ENCODE data around the gene EXOC4.

Gene EXOC4

DNA sequence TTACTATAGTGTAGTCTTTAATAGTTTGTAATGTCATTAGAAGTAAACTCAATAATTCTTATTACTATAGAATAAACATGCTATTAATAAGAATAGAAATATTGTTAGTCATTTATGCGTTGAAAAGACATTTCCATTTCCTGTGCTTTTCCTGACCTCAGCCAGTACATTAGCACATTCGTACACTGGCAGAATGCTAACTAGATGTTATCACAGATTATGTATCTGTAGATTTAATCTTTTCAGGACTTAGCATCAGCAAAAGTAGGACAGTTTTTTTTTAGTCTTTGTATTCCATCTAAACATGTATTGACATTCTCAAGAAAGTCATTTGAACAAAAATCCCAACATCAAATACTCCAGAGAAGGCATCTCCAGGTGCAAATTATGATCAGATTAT, 158.5 kb downstream of the EXOC4 start:
- DNase-seq (ENCODE audit: low spot score) = no peak
- Histone ChIP-seq H3K4me3 (ENCODE audit: severe bottlenecking) (no peak overlapping the region), H3K27ac (ENCODE audit: poor library complexity, severe bottlenecking) (no peak overlapping the region), H3K36me3 (ENCODE audit: low read depth) (no peaks in the 10 kb centered on the region), H3K27me3 (ENCODE audit: insufficient read depth, poor library complexity, severe bottlenecking) (no peaks in the 10 kb centered on the region), H3K4me1 (ENCODE audit: insufficient read depth, poor library complexity, severe bottlenecking) (no peaks in the 10 kb centered on the region), H3K9me3 (ENCODE audit: severe bottlenecking) (no peaks in the 10 kb centered on the region)
- TF ChIP-seq, protein P1, sequence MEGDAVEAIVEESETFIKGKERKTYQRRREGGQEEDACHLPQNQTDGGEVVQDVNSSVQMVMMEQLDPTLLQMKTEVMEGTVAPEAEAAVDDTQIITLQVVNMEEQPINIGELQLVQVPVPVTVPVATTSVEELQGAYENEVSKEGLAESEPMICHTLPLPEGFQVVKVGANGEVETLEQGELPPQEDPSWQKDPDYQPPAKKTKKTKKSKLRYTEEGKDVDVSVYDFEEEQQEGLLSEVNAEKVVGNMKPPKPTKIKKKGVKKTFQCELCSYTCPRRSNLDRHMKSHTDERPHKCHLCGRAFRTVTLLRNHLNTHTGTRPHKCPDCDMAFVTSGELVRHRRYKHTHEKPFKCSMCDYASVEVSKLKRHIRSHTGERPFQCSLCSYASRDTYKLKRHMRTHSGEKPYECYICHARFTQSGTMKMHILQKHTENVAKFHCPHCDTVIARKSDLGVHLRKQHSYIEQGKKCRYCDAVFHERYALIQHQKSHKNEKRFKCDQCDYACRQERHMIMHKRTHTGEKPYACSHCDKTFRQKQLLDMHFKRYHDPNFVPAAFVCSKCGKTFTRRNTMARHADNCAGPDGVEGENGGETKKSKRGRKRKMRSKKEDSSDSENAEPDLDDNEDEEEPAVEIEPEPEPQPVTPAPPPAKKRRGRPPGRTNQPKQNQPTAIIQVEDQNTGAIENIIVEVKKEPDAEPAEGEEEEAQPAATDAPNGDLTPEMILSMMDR (IDR thresholded peaks at IDR 0.05; ENCODE audit: poor library complexity, severe bottlenecking) = no peak
- ATAC-seq (ENCODE audit: low read depth) = no peak

DNA sequence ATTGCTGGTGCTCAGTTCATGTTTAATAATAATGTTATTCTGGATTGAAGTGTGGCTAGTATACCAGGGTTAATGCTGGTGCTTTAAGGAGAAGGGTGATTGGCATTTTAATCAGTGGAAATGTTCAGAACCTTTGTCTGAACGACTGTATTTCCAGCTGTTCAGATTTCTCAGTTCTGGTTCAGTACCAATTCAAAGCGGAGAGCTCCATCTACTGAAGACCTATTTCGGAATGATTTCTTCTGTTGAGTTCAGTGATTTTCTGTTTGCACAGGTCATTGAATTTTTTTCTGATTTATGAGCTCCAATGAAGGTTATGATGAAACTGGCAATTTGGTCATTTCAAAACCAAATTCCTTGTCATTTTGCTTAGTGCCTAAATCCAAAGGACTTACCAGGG, 160.1 kb downstream of the EXOC4 start:
- Histone ChIP-seq H3K4me1 (ENCODE audit: insufficient read depth, poor library complexity, severe bottlenecking) (no peaks in the 10 kb centered on the region), H3K27ac (ENCODE audit: poor library complexity, severe bottlenecking) (no peak overlapping the region), H3K27me3 (ENCODE audit: insufficient read depth, poor library complexity, severe bottlenecking) (no peaks in the 10 kb centered on the region), H3K36me3 (ENCODE audit: low read depth) (no peaks in the 10 kb centered on the region), H3K4me3 (ENCODE audit: severe bottlenecking) (no peak overlapping the region), H3K9me3 (ENCODE audit: severe bottlenecking) (no peaks in the 10 kb centered on the region)
- TF ChIP-seq, protein P1 (IDR thresholded peaks at IDR 0.05; ENCODE audit: poor library complexity, severe bottlenecking) = no peak
- ATAC-seq (ENCODE audit: low read depth) (no peak), DNase-seq (ENCODE audit: low spot score) (no peak)

DNA sequence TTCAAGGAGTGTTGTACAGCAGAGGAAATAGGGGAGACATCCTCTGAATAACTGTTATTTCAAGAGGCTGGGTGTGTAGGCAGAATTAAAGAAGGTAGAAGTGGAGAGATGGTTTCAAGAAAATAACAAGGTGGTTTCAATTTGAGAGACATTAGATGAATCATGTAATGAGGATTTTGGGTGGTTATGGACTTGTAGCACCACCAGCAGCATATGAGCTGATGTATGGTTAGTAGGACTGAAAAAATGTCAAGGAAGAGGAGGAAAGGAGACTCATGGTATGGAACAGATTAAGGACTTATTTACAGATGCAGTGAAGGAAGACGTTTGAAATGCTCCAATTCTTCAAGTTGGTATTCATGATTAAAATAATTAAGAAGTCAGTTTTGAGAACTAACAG, 166.2 kb downstream of the EXOC4 start:
- Histone ChIP-seq H3K27me3 (ENCODE audit: insufficient read depth, poor library complexity, severe bottlenecking) (no peaks in the 10 kb centered on the region), H3K4me1 (ENCODE audit: insufficient read depth, poor library complexity, severe bottlenecking) (no peaks in the 10 kb centered on the region), H3K9me3 (ENCODE audit: severe bottlenecking) (no peaks in the 10 kb centered on the region), H3K4me3 (ENCODE audit: severe bottlenecking) (no peak overlapping the region), H3K27ac (ENCODE audit: poor library complexity, severe bottlenecking) (no peak overlapping the region), H3K36me3 (ENCODE audit: low read depth) (no peaks in the 10 kb centered on the region)
- no peak for DNase-seq (ENCODE audit: low spot score)
- TF ChIP-seq, protein P1 (IDR thresholded peaks at IDR 0.05; ENCODE audit: poor library complexity, severe bottlenecking) = no peak
- no peak for ATAC-seq (ENCODE audit: low read depth)

DNA sequence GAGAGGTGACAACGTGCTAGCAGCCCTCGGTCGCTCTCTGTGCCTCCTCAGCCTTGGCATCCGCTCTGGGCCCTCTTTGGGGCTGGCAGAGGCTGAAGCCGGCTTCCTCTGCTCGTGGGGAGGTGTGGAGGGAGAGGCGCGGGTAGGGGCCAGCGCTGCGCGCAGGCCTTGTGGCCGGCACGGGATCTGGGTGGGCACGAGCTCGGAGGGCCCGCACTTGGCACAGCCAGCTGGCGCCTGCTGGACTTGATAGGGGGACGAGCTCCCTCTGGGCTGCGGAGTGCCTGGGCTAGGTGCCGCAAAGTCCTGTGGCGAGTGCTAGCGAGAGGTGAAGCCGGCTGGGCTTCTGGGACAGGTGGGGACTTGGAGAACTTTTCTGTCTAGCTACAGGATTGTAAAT, 170.7 kb downstream of the EXOC4 start:
- ATAC-seq (ENCODE audit: low read depth) (no peak), DNase-seq (ENCODE audit: low spot score) (no peak)
- no peaks in the 10 kb centered on the region for H3K36me3 ChIP-seq (ENCODE audit: low read depth)
- H3K4me3 ChIP-seq (ENCODE audit: severe bottlenecking) = no peak overlapping the region
- TF ChIP-seq, protein P1 (IDR thresholded peaks at IDR 0.05; ENCODE audit: poor library complexity, severe bottlenecking) = no peak
- H3K9me3 ChIP-seq (ENCODE audit: severe bottlenecking) = no peaks in the 10 kb centered on the region
- H3K27ac ChIP-seq (ENCODE audit: poor library complexity, severe bottlenecking) = no peak overlapping the region
- H3K27me3 ChIP-seq (ENCODE audit: insufficient read depth, poor library complexity, severe bottlenecking) = no peaks in the 10 kb centered on the region
- peaks cover 3% of the 10 kb centered on the region for H3K4me1 ChIP-seq (ENCODE audit: insufficient read depth, poor library complexity, severe bottlenecking)

DNA sequence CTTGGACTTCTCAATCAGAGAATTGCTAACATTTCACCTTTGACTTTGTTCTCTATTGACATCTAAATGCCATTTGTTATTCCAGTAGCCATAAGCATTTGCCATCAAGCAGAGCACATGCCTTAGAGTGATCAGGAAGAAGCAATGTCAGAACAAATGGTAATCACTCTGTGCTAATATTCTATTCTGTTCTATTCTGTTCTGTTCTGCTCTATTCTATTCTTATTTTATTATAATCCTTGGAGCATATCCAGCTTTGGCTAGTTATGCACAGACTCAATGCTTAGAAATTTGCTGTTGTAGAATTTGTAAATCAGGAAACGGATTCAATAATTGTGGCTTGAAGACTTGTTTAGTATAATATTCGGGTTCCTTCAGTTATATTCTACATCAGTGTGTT, 175.4 kb downstream of the EXOC4 start:
- peaks cover 31% of the 10 kb centered on the region for H3K4me1 ChIP-seq (ENCODE audit: insufficient read depth, poor library complexity, severe bottlenecking)
- DNase-seq (ENCODE audit: low spot score) = no peak
- H3K4me3 ChIP-seq (ENCODE audit: severe bottlenecking) = no peak overlapping the region

More for the DNA sequence above, 175.4 kb downstream of the EXOC4 start:
- Histone ChIP-seq H3K27ac (ENCODE audit: poor library complexity, severe bottlenecking) (no peak overlapping the region), H3K36me3 (ENCODE audit: low read depth) (no peaks in the 10 kb centered on the region), H3K9me3 (ENCODE audit: severe bottlenecking) (no peaks in the 10 kb centered on the region), H3K27me3 (ENCODE audit: insufficient read depth, poor library complexity, severe bottlenecking) (no peaks in the 10 kb centered on the region)
- ATAC-seq (ENCODE audit: low read depth) = no peak
- TF ChIP-seq, protein P1 (IDR thresholded peaks at IDR 0.05; ENCODE audit: poor library complexity, severe bottlenecking) = no peak

Data from RWPE2 (cell line).